ENCODE measurements around the gene SYT3.
"Not testable (repeated sequence)": the region's sequence is repeated elsewhere in the genome, so short reads cannot be mapped to it uniquely, and the experiment has no call there.

The SYT3 gene

DNA sequence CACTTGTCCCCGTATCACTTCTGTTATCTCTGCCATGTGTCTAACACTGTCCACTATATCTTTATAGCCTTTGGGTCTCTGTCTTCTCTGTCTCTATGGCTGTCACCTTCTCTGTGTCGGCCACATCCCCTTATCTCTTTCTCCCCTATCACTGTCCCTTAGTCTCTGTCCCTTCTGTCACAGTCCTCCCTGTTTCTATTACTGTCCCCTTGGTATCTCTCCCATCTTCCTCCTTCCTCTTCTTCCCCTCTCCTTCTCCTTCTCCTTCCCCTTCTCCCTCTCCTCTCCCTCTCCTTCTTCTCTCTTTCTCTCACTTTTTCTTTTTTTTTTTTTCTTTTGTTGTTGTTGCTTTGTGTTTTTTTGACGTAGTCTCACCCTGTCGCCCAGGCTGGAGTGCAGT is 36.7 kb downstream of the SYT3 start:
- DNase-seq (ENCODE audit: low read depth), result no peak

GRCh38 chr19:50602496-50602895 is 37.2 kb downstream of the SYT3 start:
- DNase-seq (ENCODE audit: low read depth), result no peak

GRCh38 chr19:50602089-50602422 is 37.6 kb downstream of the SYT3 start:
- no peak for DNase-seq (ENCODE audit: low read depth)

- no peak for DNase-seq (ENCODE audit: low read depth)
Measured at GRCh38 chr19:50601407-50602088, 38.1 kb downstream of the SYT3 start.

GRCh38 chr19:50599427-50599826 is 40.3 kb downstream of the SYT3 start:
- no peak for DNase-seq (ENCODE audit: low read depth)

DNA sequence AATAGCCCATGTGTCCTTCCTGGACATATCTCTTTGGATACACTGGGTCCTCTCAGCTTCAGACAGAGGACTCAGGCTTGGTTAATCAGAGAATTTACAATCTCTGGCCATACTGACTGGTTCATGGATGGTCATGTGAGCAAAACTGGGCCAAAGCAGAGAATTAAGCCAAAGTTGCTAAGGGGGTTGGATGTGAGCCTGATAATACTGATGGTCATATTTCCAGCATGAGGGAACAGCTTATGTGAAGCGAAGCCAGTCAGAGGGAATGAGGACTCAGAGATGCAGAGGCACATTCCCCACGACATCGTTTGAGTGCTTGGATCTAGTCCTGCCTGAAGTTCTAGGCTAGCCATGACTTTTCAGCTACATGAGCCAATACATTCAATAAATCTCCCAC is 49.5 kb downstream of the SYT3 start:
- no peak for DNase-seq (ENCODE audit: low read depth)

DNA sequence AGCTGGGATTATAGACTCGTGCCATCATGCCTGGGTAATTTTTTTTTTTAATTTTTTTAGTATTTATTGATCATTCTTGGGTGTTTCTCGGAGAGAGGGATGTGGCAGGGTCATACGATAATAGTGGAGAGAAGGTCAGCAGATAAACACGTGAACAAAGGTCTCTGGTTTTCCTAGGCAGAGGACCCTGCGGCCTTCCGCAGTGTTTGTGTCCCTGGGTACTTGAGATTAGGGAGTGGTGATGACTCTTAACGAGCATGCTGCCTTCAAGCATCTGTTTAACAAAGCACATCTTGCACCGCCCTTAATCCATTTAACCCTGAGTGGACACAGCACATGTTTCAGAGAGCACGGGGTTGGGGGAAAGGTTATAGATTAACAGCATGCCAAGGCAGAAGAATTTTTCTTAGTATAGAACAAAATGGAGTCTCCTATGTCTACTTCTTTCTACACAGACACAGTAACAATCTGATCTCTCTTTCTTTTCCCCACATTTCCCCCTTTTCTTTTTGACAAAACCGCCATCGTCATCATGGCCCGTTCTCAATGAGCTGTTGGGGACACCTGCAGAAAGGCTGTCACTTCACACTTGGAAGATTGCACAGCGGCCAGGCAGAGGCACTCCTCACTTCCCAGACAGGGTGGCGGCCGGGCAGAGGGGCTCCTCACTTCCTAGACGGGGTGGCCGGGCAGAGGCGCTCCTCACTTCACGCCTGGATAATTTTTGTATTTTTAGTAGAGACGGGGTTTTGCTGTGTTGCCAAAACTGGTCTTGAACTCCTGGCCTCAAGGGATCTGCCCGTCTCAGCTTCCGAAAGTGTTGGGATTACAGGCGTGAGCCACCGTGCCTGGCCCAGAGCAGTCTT is 57.7 kb downstream of the SYT3 start:
- not testable (repeated sequence) for DNase-seq (ENCODE audit: low read depth)

GRCh38 chr19:50580970-50581634 is 58.6 kb downstream of the SYT3 start:
- DNase-seq (ENCODE audit: low read depth), result no peak

DNA sequence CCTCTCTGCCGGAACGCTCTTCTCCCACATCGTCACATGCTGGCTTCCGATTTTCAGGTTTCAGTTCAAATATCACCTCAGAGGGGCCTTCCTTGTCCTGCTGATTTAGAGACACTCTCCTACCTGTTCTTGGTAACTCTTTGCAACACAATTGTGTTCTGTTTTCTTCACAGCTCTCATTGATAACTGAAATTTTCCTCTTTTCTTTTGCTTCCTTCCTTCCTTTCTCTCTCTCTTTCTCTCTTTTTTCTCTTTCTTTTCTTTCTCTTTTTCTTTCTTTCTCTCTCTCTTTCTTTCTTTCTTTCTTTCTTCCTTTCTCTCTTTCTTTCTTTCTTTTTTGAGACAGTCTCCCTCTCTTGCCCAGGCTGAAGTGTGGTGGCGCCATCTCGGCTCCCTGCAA is 59.4 kb downstream of the SYT3 start:
- no peak for DNase-seq (ENCODE audit: low read depth)

- not testable (repeated sequence) for DNase-seq (ENCODE audit: low read depth)
Measured at GRCh38 chr19:50576769-50577168, 62.9 kb downstream of the SYT3 start.

GRCh38 chr19:50573741-50574461 is 65.8 kb downstream of the SYT3 start:
- no peak for DNase-seq (ENCODE audit: low read depth)
